ENCODE results near the gene GHR.

GRCh38 chr5:42492974-42493373 is 69.7 kb downstream of the GHR start:
- no peak for TF ChIP-seq CTCF (conservative IDR thresholded peaks at IDR 0.05 in 1 of 2, IDR thresholded peaks at IDR 0.05 in 1 of 2; ENCODE audit: extremely low read depth in 1 of 2, insufficient read depth in 1 of 2, low read depth in 1 of 2, low read length in 2 of 2)
- no peak for TF ChIP-seq EZH2 (IDR thresholded peaks at IDR 0.05; ENCODE audit: borderline replicate concordance, low read length)

Data from mammary epithelial cell (primary cell).